HG03521 (cell line): ENCODE results near the gene NUP88.

Experiments
- ATAC-seq: cut with Tn5 transposase; IDR thresholded peaks from one replicate; pipeline ENCODE4 v1.9.1; 2021; ENCODE audit warnings: mild to moderate bottlenecking, moderate library complexity; ENCODE audit not compliant: unreplicated experiment

Gene NUP88

DNA sequence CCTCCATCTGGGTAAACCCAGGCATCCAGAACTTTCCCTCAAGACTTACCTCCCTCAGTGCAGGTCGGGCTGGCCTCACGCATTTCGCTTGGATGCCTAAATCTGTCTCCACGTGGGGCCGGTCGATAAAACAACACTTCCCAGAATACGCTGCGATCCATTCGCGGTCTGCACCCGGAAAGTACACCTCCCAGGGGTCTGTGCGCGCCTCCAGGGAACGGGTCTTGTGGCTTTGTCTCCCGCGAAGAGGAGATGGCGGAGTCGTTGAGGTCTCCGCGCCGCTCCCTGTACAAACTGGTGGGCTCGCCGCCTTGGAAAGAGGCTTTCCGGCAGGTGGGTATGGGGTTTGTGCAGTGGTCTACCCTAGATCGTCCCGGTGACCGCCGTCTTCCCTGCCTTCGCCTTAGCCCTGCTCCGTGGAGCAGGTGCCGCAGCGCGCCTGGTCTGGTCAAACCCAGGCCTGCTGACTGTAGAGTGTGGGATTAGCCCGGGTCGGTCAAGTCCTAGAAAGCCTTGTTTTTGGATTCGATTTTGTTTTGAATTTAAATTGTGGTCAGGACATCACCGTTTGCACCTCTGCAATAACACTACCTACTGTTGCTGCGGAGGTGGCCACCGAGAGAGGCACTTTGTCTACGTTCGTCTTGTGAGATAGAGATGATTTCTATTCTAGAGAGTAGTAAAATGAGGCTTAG lies 644 bp upstream of the NUP88 start, which contains the start of gene RPAIN:
RPAIN (plus strand) TSS at position 224 of the 695 bp plus-strand sequence; CDS start at position 253, 29 bp downstream.
- peak; percentile 42 for ATAC-seq

DNA sequence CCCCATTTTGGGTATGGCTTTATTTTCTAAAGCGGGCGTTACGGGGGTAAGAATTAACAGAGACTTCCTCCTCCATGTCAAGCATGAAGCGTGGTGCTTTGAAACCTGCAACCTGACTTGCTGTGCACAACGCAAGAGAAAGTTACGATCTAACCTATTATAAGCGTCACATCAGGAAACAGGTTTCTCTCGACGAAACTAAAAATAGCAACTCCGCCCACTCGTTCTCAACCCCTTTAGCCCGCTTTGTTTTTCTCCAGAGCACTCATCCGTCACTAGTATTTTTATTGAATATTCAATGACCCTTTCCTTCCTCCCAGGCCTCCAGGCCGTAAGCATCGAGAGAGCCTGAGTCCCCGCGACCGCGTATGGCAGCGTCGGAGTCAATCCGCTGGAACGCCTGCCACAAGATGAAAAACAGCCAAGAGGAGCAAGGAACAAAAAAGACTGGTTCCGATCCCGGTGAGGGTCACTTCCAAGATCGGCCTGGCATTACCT lies 555 bp downstream of the NUP88 start:
- ATAC-seq, result peak; percentile 29

DNA sequence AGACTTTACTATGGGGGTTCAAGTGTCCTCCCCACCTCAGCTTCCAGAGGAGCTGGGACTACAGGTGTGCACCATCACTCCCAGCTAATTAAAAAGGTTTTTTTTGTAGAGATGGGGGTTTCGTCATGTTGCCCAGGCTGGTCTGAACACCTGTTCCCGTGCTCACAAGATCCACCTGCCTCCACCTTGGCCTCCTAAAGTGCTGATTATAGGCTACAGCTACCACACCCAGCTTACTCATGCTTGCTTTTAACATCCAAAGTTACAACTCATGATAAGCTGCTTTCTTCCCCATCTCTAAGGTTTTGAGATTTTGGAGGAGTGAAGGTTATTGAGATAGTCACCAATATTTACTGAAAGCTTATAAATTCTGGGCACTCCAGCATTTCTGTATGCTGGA lies 2.6 kb downstream of the NUP88 start:
- no peak for ATAC-seq

DNA sequence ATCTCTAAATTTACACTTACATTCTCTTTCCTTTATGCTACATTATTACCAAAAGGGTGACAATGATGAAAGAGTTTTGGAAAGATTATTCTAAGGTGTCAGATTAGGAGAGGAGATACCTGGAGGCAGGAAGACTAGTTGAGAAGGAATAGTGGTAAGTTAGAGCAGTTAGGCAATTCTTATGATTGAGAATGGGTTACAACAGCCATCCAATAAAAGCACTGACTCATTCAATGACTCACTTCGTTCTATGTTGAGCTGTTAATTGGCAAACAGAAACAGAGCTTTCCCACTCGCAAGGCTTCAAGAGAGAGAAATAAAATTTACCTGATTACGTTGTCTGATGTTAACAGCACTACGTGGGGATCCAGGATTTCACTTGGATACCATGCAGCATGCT lies 5.8 kb downstream of the NUP88 start:
- no peak for ATAC-seq

DNA sequence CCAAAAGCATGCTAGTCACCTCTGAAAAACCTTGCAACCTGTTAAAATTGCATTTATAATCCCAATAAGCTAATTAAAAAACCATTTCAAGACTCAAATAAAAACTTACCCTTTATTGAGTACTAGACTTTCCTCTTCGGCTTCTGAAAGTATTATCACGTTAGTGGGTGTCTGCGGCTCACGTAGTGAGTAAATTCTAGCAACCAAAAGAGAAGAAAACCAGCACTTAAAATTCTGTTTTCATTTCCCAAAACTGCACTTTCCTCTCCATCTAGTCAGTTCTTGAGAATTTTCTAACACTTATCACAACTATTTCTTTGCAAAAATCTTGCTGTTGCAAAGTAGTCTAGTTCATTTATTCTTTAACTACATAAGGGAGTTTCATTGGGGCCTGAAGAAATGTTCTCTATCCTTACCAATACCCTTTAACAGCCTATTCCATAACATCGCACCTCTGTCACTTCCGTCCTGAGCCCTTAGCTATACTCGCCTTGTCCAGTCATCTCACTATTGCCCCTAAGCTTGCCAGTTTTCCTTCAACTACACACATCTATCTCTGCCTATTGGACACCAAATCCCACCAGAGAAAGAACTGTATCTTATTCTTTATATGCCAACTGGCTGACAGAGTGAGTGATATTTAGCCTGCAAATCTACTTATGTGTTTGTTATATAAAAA lies 8.7 kb downstream of the NUP88 start:
- ATAC-seq, result no peak

DNA sequence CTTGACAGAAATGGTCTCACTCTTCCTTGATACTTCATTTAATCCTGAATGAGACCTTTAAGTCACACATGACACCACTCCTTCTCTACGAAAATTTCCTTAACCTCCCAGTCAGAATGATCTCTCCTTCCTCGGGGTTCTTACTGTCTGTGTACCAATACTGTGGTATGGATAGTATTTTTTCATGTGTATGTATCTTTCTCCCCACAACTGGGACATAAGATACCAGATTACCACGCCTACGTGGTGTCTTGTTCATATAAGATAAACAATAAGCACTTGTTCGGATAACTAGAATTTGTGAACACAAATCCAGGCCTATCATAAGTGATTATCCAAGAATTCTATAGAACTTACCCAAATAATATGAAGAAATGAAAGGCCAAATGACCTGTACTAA lies 11.3 kb downstream of the NUP88 start:
- ATAC-seq, result no peak

DNA sequence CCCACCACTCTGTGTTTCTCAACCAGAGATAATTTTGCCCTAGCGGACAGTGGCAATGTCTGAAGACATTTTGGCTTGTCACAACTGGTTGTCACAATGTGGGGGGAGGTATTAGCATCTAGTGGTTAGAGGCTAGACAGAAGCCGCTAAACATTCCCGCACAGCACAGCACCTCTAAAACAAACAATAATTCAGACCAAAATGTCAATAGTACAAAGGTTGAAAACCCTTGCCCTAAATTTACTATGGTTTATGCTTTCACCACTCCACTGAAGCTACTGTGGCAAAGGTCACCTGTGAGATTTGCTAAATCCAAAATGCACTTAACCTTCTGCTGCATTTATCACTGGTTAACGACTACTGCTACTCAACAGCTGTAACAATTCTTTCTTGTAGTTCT lies 14.1 kb downstream of the NUP88 start:
- ATAC-seq, result no peak

DNA sequence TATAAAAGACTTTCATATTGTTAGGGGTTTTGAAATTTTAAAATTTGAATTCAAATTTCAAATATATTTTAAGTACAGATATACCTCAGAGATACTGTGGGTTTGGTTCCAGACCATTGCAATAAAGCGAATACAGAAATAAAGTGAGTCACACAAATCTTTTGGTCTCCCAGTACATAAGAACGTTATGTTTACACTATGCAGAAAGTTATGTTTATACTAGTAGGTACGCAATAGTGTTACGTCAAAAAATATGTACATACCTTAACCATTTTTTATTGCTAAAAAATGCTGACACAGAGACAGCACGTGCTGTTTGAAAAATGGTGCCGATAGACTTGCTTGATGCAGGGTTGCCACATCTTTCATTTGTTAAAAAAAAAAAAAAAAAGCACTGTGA lies 19.7 kb downstream of the NUP88 start:
- no peak for ATAC-seq

DNA sequence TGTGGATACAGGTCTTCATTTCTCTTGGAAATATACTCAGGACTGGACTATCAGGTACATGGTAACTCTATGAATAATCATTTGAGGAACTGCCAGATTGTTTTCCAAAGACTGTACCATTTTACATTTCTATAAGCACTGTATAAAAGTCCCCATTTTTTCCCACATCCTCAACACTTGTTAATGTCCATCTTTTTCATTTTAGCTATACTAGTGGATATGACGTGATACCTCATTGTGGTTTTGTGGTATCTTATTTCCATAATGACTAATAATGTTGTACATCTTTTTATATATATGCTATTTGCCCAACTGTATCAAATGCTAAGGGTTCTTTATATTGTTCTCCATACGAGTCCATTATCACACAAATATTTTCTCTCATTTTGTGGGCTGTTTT lies 22.9 kb downstream of the NUP88 start:
- no peak for ATAC-seq

DNA sequence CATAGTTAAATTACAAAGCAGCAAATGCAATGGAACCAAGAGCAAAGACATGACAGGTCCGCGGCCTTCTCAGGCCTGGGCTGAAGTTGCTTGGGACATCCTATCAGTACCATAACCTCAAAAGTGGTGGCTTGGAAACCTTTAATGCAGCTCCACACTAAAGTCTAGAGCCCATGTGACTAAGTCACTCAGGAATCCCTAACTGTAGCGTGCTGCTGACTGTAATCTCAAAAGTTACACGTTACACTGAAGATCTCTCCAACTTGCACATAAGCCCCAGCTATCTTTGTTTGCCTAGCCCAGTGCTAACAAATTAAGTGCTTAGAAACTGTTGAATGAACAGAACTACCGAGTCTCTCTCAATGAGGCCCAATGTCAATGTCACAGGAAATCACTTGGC lies 27.8 kb downstream of the NUP88 start:
- ATAC-seq, result no peak

DNA sequence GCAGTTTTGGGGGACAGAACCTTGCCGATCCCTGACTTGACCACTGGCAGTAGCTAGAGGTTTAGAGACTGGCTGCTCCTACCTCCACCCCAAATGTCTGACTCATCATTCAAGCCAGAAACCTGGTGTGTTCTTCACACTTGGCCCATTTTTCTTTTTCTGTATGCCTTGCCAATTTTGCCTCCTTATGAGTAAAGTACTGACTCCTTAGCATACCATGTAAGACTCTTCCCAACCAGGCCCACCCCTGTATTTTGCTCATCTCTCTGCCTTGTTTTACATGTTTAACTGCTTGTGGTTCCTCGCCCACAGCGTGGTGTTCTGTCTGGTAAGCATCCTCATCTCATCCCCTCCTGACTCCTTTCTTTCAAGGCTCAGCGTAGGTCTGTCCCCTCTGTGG lies 37.9 kb downstream of the NUP88 start:
- ATAC-seq, result no peak

DNA sequence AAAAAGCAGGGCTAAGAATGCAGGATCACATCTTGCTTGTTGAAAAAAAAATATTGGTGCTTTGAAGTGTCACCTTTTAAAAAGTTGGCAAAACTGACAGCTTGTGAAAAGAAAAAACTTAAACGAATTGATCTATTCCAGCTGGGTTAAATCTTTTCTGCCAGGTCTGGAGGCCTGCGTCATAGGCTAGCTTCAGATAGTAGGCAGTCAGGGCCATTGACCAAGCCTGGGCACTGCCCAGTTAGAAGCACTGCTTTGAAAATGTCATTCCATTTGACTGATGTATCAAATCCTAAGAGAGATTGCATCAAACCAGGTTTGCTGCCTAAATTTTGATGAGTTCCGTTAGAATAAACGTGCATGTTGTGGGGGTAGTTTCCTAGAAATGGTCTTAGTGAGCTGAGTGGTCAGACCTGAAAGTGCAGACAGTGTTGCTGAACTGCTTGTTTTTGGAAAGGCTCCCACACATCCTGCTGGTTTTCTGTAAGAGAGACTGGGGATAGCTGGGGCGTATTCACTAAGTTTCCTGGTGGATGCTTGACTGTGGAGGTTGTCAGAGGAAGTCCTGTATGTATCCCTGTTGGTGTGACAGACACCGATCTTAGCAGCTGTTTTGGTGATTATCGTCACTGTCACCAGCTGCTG lies 38.8 kb downstream of the NUP88 start:
- ATAC-seq, result no peak

DNA sequence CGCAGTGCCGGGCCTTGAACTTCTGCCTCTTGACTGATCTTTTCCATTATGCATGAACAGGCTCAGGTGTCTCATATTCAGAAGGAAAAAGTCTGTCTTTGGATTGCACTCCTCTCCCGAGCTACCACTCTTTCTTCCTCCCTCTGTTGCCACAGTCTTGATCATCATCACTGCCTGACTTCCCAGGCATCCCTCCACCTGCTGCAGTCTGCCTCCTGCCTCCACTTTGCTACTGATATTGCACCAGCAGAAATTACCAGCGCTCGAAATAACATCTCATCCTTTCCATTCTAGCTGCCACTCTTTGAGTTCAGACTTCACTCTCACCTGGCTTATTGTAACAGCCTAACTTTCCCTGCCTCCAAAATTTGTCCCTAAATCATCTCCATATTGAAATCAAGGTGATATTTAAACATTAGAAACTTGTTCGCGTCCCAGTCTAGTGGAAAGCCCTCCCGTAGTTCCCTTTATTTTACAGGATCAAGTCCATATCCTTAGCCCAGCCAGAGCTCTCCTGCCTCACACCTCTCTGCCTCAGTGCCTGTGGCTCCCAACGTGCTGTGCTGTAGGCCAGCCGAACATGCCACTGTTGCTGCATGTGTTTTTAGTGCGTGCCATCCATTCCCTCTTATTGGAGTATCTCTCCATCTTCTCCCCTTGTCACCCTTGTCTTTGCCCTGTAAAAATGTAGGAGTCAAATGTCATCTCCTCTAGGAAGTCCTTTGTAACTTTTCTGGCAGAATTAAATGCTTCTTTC lies 39.9 kb downstream of the NUP88 start:
- no peak for ATAC-seq

DNA sequence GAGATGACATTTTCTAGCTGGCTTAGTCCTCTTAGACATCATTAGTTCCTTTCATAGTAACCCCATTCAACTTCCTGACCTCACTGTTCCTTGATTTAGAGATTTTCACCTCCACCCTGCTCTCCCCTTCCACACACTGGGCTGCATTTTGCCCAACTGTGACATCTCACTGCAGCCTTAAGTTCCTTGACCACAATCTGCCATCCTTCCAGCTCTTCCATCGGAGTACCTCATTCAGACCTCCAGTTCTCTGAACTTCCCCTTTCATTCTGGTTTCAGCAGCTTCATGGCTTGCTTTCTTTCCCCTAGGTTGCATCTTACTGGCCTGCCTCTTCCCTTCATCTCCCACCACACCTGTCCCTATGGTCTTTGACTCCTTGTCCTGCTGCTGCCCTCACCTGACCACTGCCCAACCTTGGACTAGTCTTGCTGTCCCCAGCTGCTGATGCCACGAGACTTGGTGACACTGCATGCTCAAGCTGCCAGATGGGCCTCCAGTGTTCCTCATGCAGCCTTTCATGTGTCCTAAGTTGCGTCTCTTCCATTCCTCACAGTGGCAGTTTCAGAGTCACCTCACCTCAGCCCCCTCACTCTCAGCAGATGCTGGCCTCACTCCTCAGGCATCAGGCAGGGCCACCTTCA lies 40.8 kb downstream of the NUP88 start:
- no peak for ATAC-seq

DNA sequence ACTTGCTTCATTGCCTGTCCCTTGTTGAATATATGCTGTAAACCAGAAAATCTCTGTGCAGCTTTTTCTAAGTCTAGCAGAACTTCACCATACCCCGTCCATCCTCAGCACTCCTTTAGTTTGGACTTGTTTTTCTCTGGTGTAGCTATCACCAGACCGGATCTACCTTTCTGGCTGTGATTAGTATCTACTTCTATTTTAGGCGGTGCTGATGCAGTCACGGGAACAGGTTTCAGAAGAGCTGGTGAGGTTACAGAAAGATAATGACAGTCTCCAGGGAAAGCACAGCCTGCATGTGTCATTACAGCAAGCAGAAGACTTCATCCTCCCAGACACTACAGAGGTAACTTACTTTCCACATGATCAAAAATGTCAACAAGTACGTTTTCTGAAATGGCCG lies 46.4 kb downstream of the NUP88 start:
- no peak for ATAC-seq

DNA sequence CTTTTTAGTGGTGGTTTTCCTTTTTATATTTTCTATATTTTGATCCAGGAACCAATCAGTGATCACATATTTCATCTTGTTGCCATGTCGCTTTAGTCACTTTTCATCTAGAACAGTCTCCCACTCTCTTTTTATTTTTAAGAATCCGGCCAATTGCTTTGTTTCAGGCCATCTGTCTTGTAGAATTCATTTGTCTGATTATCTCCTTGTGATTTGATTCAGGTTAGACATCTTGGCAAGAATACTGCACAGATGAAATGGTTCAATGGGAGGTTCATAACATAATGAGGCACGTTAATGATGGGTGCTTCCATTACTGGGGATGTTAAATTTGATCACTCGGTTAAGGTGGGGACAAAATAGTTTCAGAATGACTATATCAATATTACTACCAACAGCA lies 49.1 kb downstream of the NUP88 start:
- ATAC-seq, result no peak

DNA sequence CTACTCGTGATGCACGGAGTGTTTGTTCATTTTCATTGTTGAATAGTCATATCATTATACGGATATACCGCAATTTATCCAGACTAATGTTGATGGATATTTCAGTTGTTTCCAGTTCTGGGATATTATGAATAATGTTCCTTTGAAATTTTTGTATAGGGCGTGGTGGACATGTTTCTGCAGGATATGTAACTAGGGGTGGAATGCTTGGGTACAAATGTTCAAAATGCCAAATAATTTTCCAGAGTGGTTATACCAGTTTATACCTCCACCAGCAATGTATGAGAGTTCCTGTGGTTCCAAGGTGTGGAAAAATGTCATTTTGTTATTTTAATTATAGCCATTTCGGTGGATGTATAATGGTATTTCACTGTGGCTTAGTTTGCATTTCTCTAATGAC lies 53.6 kb downstream of the NUP88 start:
- no peak for ATAC-seq

DNA sequence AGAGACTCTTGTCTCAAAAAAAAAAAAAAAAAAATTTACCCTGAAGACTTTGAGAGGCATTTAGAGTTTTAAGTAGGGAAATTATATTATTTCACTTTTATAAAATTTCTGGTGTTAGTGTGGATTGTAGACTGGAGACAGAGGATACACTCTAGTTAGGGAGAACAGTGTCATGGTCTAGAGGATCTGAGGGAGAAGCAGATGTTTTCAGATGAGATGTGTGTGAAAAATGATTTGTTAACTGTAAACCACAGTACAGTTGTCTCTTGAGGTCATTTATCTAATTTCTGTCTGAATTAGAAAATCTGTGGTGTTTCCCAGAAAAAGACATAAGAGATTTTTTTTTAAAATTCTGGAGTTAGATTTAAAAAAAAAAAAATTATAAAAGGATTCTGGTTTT lies 54.8 kb downstream of the NUP88 start:
- ATAC-seq, result no peak

DNA sequence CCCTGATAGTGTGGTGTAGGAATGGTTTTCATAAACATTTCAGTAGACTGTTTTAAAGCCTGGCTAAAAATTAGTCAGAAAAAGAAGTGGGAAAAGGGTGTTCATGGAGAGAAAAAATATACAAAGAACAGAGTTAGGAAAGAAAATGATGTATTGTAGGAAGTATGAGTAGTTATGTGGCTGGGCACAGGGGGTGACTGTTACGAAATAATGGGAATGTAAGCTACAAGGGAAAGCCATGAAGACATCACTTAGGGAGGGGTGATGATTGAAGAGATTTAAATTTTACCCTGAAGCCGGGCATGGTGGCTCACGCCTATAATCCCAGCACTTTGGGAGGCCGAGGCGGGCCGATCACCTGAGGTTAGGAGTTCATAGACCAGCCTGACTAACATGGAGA lies 55.3 kb downstream of the NUP88 start:
- no peak for ATAC-seq

DNA sequence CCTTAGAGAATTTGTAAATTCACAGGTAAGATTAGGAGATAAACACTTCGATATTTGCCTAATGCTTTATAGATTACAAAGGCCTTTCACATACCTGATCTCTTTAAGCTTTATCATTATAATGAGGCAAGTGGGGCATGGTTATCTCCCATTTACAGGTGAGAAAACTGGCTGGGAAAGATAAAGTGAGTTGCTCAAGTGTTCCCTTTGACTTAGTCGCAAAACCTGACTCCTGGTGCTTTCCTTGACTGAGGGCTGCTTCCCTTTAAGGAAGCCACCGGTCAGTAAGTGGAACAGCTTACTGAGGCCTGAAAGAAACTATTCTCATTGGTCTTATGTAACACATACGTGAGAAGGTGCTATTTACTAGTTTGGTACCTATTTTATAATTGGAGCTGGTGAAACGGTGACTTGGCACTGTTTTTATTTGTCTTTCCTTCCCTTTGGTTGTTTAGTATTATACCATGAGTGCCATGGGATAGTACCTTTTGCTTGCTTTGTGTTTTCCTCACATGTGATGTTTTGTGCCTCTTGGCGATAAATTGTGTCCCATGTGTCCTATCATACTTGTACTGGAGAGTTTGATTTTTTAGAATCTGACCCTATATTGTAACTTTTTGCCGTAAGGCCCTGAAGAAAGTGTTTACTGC lies 57.2 kb downstream of the NUP88 start:
- no peak for ATAC-seq
